Osteoblast (primary cell): ENCODE results near the gene FBXW9. TPM values are rescaled to one million over a fixed set of nuclear protein-coding genes. Genes with fewer than 3 reads are reported as not detected.

ENCODE experiments used
- DNase-seq: peaks from one replicate; pipeline ENCODE4 v3.0.0; 2011; ENCODE audit warnings: low spot score, mixed read lengths; ENCODE audit not compliant: insufficient read length; ENCODE audit errors: missing footprints
- H2AFZ ChIP-seq: 2 replicates; pipeline ENCODE4 v1.6.0; 2011; ENCODE audit warnings: mild to moderate bottlenecking, low read length
- H3K27ac ChIP-seq: 2 replicates; pipeline ENCODE4 v1.5.1; 2011; ENCODE audit warnings: mild to moderate bottlenecking, low read depth, low read length, moderate library complexity
- H3K27me3 ChIP-seq: 2 replicates; pipeline ENCODE4 v1.6.0; 2012; ENCODE audit warnings: mild to moderate bottlenecking, control low read depth, inconsistent platforms, low read length, moderate library complexity; ENCODE audit not compliant: insufficient read depth
- H3K36me3 ChIP-seq: 2 replicates; pipeline ENCODE4 v1.5.1; 2011; ENCODE audit warnings: mild to moderate bottlenecking, low read length, control low read depth, moderate library complexity; ENCODE audit not compliant: insufficient read depth
- H3K4me1 ChIP-seq: 2 replicates; pipeline ENCODE4 v1.5.1; 2011; ENCODE audit warnings: mild to moderate bottlenecking, low read length, control low read depth, moderate library complexity; ENCODE audit not compliant: insufficient read depth
- H3K4me2 ChIP-seq: 2 replicates; pipeline ENCODE4 v1.6.0; 2011; ENCODE audit warnings: mild to moderate bottlenecking, low read length; ENCODE audit not compliant: insufficient read depth
- H3K4me3 ChIP-seq: fragments of 200-600 bp; sonication (generic); 3 replicates; pipeline ENCODE4 v1.5.1; 2012; ENCODE audit warnings: mild to moderate bottlenecking, low read length, inconsistent platforms; ENCODE audit not compliant: insufficient read depth
- H3K79me2 ChIP-seq: 2 replicates; pipeline ENCODE4 v1.6.0; 2012; ENCODE audit warnings: mild to moderate bottlenecking, low read length, control low read depth, inconsistent platforms; ENCODE audit not compliant: insufficient read depth
- H3K9me3 ChIP-seq: 2 replicates; pipeline ENCODE4 v1.5.1; 2011; ENCODE audit warnings: low read depth, low read length, control low read depth
- H4K20me1 ChIP-seq: 2 replicates; pipeline ENCODE4 v1.6.0; 2012; ENCODE audit warnings: mild to moderate bottlenecking, low read length, control low read depth; ENCODE audit not compliant: insufficient read depth
- CTCF ChIP-seq: IDR thresholded peaks from 2 replicates; pipeline ENCODE4 v1.5.1; 2011; ENCODE audit warnings: mild to moderate bottlenecking, low read depth, low read length, moderate library complexity; ENCODE audit errors: extremely low read depth
- total RNA-seq: library from RNA; depleted of rRNA; stranded (reverse); fragments of >200 nt; gene quantifications from 2 replicates; pipeline ENCODE4 v1.2.3, GENCODE V29; 2012

Gene FBXW9
- total RNA-seq, 1 donor = 18.5 TPM

GRCh38 chr19:12692960-12693359 is 3.5 kb downstream of the FBXW9 start:
- Histone ChIP-seq H3K27ac (no peak overlapping the region), H3K4me2 (no peak overlapping the region), H3K4me1 (peaks cover 9% of the 10 kb centered on the region), H2AFZ (no peak overlapping the region), H3K4me3 (no peak overlapping the region), H3K36me3 (peaks cover 8% of the 10 kb centered on the region), H3K9me3 (no peaks in the 10 kb centered on the region), H3K27me3 (no peaks in the 10 kb centered on the region), H3K79me2 (peaks cover 16% of the 10 kb centered on the region), H4K20me1 (no peaks in the 10 kb centered on the region)
- TF ChIP-seq CTCF = no peak
- peak; percentile 37 for DNase-seq

GRCh38 chr19:12689581-12690216 is 6.7 kb downstream of the FBXW9 start:
- DNase-seq = peak; percentile 63
- H3K27ac ChIP-seq = no peak overlapping the region
- no peaks in the 10 kb centered on the region for H3K27me3 ChIP-seq
- no peak for TF ChIP-seq CTCF
- no peaks in the 10 kb centered on the region for H3K4me1 ChIP-seq
- H3K79me2 ChIP-seq = peaks cover under 1% of the 10 kb centered on the region
- H2AFZ ChIP-seq = no peak overlapping the region
- no peak overlapping the region for H3K4me2 ChIP-seq
- no peaks in the 10 kb centered on the region for H4K20me1 ChIP-seq
- no peaks in the 10 kb centered on the region for H3K9me3 ChIP-seq
- peaks cover 6% of the 10 kb centered on the region for H3K36me3 ChIP-seq
- H3K4me3 ChIP-seq = no peak overlapping the region

GRCh38 chr19:12689012-12689411 is 7.4 kb downstream of the FBXW9 start:
- Histone ChIP-seq H3K4me3 (no peak overlapping the region), H2AFZ (no peak overlapping the region), H3K79me2 (no peaks in the 10 kb centered on the region), H3K27ac (no peak overlapping the region), H3K27me3 (no peaks in the 10 kb centered on the region), H3K36me3 (peaks cover 6% of the 10 kb centered on the region), H3K4me1 (no peaks in the 10 kb centered on the region), H3K4me2 (no peak overlapping the region), H4K20me1 (no peaks in the 10 kb centered on the region), H3K9me3 (no peaks in the 10 kb centered on the region)
- DNase-seq = peak; percentile 64
- TF ChIP-seq CTCF = no peak

- no peaks in the 10 kb centered on the region for H3K79me2 ChIP-seq
- no peaks in the 10 kb centered on the region for H3K27me3 ChIP-seq
- H2AFZ ChIP-seq = no peak within 1 kb of the TSS
- DNase-seq = peak; percentile 30
- H3K9me3 ChIP-seq = no peaks in the 10 kb centered on the region
- no peaks in the 10 kb centered on the region for H3K4me1 ChIP-seq
- no peak within 1 kb of the TSS for H3K4me3 ChIP-seq
- no peak within 1 kb of the TSS for H3K4me2 ChIP-seq
- no peak within 1 kb of the TSS for H3K27ac ChIP-seq
- peaks cover under 1% of the 10 kb centered on the region for H3K36me3 ChIP-seq
- H4K20me1 ChIP-seq = no peaks in the 10 kb centered on the region
- TF ChIP-seq CTCF = no peak
Observed at GRCh38 chr19:12687496-12688196, 8.8 kb downstream of the FBXW9 start, which contains the start of gene GNG14. Gene GNG14, plus strand, starts transcription at chr19:12687998. Its CDS starts 51 bp downstream, at chr19:12688049.
